Measurements from ENCODE around the gene OR9Q1.

- TF ChIP-seq POLR2A (IDR thresholded peaks at IDR 0.05), result no peak
- no peak for TF ChIP-seq POLR2AphosphoS5 (IDR thresholded peaks at IDR 0.05)
Measured at GRCh38 chr11:58125469-58125868, 101.8 kb downstream of the OR9Q1 start, which contains the start of gene OR9I1.
